OCI-M1 (cell line): ENCODE results near the gene GSTM5.
"Not testable (repeated sequence)": the region's sequence is repeated elsewhere in the genome, so short reads cannot be mapped to it uniquely, and the experiment has no call there.

Source experiments
- DNase-seq: peaks from one replicate; lab custom pipeline; 2025; lab: John Stamatoyannopoulos, UW

GSTM5 gene

DNA sequence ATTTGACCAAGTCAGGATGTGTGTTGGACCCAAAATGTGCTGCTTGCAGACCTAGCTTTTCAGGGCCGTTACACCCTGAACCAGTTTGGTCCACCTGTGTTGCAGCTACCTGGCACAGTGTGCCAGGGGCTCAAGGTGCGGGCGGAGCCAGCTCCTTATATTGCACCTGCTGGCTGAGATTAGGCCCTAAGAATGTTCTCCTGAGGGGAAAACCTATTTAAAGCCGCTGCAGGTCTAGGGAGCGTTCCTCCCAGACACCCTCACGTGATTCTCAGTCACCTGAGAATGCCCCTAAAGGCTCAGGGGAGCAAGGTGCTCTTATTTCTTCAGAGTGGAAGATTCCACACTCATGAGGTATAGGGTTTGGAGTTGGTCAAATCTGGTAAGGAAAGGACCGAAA is 16.8 kb downstream of the GSTM5 start:
- DNase-seq: no peak

DNA sequence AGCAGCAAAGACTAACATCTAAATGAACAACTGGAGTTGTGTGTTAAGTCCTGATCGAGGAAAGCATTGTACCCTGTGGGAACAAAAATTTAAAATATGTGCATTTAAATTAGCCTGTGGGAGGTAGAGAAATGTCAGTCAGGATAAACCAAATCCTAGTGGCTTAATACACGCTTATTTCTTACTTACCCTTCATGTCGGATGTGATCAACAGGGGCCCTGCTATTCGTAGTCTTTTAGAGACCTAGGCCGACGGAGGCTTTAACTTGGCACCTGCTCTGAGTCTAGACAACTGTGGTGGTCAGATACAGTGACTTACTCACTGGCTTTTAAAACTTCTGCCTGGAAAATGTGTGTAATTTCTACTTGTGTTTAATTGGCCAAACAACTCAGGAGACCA is 18.6 kb downstream of the GSTM5 start:
- no peak for DNase-seq

DNA sequence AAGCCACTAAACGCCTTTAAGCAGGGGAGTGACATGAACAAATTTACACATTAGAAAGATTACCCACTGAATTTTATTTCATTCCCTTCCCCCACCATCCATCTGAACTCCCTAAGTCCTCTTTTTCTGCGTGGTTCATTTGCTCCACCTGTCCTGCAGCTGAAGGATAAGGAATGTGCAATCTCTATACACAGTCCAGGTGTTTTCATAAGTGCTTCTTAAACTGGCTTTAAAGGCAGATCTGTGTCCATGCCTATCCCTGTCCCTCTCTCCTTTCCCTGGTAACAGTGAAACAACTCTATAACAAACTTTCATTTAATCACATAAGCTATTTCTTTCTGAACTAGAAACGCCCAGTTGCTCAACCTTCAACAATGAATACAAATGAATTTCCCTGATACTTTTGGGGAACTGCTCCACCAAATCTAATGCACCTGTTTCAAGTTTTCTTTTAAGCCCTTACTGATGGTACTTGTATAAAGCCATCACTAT is 20.4 kb downstream of the GSTM5 start:
- no peak for DNase-seq

DNA sequence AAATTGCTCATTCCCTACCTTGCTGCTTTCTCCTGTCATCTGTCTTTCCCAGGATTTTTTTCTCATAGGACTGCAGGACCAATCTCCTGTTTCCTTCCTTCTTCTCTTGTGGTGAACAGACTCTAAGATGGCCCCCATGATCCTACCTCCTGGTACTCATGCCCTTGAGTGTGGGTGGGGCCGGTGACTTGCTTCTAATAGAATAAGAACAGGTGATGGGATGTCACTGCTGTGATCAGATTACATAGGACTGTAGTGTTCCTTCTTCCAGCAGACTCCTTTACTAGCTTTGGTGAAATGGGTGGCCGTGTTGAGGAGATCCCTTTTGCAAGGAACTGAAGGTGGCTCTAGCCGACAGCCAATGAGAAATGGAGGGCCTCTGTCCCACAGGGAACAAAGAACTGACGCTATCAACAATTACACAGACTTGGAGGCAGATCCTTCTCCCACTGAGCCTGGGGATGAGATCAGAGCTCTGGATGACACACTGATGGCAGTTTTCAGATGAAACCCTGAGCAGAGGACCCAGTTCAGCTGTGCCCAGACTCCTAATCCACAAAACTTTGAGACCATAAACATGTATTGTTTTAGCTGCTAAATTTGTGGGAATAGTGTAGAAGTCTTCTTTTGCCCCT is 21.3 kb downstream of the GSTM5 start:
- DNase-seq: no peak

DNA sequence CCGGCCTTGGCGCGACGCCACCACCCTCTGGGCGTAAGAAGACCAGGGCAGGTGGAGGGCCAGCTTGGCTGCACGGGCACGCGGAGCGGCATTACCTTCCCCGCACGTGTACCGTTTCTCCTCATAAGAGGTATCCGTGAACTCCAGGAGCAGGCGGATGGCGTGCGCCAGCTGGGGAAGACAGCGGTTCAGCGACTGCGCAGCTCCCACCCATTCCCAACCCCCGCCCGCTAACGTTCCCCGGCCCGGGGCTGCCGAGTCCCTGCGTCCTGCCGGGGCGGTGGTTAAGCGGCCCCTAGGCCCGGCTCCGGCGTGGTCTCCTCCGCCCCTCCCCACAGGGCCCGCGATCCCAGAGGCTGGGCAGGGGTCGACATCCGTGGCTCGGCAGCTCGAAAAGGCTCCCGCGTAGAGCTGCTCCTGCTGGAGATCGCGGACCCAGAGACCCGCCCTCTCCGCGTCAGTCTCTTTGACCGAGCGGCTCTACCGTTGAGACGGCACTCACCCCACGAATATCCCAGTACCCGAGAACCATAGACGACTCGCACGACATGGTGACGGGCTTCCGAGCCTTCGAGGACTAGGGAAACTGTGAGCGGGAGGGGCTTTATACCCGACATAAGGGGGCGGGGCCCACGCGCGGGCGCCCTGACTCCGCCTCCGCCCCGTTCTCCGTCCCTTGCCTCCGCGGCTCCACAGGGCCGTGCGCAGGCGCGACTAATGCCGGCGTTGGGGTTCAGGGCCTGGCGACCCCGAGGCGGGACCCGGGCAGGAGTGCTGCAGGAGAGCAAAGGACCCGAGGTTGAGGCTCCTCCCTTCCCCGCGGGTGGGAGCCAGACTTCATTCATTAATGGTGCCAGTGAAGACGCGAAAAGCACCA is 27.9 kb downstream of the GSTM5 start:
- DNase-seq: no peak

DNA sequence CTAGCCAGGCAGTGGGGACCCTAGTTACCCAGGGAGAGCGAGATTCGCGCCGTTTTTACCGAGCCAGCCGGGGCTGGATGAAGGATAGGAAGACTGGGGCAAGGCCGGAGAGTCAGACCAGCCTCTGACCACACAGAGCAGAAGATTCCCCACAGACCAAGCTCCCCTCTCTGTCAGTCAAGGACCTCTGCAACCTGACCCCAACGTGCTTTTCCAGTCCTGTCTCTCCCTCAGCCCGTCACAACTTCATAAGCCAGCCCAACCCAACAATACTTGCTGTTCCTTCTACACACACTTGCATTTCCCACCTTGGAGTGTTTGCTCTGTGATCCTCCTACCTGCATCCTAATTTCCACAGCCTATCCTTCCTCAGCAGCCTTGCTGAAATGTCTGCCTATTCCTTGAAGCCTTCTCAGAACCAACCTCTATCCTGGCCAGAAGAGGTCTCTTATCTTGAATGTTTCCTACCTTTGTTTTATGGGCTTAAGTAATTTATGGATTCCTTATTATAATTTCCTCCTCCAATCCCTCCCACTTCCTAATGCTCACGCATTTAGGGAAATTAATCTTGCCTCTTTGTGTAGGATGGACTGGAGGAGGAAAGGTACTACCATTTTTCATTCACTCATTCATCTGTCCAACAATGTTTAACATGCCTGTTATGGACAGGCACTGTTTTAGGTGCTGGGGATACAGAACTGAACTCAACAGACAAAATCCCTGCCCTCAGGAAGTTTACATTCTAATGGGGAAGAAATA is 28.7 kb downstream of the GSTM5 start, which contains the start of gene GSTM3:
Gene GSTM3, minus strand, starts transcription at position 424 of the 759 bp plus-strand sequence. CDS start 751 bp downstream, outside the sequence.
- DNase-seq: no peak

DNA sequence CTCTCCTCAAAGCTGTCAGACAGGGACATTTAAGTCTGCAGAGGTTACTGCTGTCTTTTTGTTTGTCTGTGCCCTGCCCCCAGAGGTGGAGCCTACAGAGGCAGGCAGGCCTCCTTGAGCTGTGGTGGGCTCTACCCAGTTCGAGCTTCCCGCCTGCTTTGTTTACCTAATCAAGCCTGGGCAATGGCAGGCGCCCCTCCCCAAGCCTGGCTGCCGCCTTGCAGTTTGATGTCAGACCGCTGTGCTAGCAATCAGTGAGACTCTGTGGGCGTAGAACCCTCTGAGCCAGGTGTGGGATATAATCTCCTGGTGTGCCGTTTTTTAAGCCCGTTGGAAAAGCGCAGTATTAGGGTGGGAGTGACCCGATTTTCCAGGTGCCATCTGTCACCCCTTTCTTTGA is 36.3 kb downstream of the GSTM5 start:
- DNase-seq: not testable (repeated sequence)

DNA sequence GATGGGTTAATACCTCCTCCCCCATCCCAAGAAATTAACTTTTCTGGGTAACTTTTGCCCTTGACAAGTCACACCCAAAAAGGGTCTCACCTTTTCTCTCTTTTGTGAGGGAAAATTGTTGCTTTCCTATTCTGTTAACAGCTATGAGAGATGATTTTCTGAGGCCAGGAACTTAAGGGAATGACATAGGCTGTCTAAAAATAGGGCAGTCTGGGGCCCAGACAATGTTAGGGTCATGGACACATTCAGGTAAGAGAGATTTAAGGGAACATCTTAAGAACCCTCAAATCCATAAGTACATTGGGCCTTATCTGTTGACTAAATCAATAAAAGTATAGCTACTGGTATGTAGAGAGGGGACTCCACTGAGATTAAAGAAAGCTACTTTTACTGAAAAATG is 37.2 kb downstream of the GSTM5 start:
- DNase-seq: no peak

DNA sequence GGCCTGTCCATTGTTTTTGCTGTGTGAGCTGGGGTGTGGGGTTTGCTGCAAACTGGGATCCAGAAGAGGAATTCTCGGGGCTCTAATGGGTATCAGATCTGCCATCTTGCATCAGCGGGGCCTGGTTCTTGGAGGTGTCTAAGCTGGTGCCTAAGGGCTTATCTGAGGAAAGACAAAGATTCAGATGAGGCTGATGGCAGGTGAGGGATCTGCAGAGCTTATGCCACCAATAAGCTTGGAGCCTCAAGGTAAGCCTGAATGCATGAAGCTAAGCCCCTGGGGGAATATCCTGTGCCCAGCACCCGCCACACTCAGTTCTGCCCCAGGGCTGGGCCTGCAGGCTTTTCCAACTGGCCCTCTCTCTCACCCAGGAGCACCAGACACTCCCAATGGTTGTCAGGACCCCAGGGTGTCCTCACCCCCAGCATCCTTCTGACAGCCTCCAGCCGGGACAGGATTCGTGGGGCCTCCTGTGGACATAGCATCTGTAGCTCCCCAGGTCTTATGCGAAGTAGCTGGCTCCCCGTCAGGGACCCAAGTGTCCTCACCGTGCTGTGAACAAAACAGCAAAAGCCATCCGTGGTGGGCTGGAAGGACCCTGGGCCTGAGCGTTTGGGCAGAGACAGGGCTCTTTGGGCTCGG is 38.3 kb downstream of the GSTM5 start:
- DNase-seq: no peak

DNA sequence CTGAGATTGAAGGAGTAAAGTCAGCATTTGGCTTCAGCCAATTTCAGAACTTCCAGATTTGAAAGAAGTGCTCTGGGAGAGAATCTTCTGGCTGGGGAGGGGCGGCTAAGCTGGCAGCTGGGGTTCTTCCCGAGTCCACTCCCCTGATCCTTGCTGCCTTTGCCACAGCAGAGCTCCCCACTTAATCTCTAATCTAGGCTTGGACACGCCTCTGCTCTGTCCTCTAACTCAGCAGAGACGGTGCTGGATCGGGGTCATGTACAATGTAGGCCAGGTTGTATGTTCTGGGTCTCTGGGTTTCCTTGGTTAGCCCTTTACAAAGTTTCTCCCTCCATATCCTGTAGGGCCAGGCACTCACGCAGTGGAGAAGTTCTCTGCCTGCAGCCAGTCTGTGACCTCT is 38.9 kb downstream of the GSTM5 start:
- no peak for DNase-seq

DNA sequence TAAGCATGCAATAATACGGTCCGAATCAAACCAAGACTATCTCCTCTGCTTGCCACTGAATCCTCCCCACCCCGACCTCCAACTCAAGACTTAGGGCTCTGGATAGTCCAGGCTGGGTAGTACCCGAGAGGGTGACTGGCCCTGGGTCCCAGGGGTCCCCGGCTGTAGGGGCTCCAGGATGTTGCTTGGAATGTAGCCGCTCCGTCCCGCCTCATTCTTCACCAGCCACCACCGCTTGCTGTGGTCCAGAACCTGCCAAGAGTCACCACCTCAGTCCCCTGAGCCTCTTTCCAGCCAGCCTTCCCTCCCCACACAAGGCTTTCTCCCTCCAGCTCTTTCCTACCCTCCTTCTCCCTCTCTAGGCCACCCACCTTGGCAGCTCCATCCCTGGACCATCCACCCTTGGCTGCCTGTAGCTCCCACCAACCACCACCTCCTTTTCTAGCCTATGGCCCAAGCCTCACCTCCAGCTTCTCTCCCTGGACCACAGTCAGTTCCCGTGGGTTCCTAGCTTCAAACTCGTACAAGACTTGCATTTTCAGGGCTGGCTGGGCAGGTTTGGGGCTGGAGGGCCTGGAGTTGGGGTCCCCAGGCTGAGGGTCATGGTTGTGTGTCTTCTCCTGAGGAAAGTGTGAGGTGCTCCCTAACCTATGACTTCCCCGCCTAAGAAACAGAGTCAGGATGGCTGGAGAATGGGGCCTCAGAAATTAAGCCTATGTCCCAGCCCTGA is 39.6 kb downstream of the GSTM5 start:
- DNase-seq: no peak

DNA sequence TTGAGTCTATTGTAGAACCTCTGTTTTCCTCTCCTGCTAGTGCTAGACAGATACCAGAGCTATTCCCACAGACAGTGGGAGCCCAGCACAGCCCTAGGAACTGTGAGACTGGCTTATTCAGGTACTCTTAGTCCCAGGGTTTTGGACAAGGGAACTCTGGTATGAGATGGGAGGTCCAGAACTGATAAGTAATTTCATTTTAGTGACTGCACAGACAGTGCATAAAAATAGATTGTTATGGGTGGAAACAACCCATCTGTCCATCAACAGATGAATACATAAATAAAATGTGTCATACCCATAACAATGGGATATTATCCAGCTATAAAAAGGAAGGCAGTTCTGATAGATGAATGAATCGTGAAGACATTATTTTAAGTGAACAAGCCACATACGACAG is 42.7 kb downstream of the GSTM5 start:
- no peak for DNase-seq

DNA sequence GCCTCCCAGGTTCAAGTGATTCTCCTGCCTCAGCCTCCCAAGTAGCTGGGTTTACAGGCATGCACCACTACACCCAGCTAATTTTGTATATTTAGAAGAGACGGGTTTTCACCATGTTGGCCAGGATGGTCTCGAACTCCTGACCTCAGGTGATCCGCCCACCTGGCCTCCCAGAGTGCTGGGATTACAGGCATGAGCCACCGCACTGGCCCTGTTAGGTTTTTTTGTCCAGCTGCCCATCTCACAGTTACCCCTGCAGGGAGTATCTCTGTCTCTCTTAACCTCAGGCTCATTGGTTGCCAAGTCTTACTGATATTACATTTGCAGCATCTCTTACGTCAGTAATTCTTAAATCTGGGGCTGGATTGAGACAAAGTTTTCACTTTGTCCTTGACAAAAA is 44.3 kb downstream of the GSTM5 start:
- DNase-seq: not testable (repeated sequence)

DNA sequence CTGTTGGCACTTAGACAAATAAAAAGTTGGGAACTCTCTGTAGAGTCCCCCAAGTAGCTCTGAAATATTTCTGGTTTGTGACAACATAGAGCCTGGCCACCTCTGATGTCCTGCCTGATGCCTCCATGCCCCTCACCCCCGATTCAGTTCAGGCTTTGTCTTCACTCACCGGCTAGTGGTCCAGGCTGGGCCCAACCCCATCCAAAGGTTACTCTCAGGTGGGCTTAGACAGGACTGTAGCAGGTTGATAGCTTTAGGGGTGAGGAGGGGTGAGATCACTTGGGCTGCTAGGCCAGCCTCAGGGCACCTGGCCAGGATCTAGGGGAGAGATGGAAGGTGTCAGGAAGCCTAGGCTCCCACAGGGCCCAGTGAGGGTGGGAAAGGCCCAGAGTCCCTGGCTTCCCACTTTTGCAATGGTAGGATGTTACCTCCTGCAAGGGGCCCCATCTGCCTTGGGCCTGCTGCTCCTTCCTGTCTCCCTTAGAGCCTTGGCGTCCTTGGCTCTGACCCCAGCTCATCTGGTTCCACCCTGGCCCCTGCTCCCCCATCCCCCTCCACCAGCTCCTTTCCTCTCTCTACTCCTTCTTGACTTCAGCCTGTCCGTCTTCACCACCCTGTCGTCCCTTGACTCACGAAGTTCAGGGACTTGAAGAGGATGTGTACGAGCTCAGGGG is 44.9 kb downstream of the GSTM5 start:
- no peak for DNase-seq

DNA sequence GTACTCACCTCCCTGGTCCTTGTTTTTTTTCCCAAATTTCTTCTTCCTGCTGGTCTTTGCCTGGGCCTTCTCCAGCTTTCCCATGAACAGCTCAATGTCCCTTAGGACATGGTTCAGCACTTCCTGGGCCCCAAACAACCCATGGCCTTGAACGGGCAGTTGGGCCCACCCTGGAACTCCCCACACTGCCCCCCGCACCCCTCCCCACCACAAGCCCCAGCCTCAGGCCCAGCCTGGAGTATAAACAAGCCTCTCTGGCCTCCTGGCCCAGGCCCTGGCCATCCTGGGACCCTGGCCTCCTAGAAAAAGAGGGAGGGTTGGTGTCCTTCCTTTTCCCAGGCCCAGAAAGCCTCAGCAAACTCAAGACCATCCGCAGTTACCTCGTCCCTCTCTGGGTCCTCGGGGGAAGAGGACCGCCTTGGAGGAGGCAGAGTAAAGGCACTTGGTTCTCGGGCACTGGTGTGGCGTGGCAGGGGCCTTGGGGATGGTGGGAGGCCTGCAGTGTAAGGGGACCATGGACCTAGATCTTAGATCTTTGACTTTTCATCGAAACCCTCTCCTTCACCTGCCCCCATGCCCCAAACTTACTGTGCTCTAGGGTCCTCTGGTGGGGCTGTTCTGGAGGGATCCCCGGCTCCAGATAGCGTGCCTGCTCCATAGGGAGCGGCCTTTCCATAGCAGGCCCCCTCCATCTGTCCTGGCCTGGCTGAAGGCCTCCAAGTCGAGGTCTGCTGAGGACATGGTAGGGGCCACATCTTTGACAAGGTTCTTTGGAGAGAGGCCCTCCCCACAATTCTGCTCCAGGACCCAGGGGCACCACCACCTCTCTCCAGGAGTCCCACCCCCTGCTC is 46.1 kb downstream of the GSTM5 start:
- no peak for DNase-seq

DNA sequence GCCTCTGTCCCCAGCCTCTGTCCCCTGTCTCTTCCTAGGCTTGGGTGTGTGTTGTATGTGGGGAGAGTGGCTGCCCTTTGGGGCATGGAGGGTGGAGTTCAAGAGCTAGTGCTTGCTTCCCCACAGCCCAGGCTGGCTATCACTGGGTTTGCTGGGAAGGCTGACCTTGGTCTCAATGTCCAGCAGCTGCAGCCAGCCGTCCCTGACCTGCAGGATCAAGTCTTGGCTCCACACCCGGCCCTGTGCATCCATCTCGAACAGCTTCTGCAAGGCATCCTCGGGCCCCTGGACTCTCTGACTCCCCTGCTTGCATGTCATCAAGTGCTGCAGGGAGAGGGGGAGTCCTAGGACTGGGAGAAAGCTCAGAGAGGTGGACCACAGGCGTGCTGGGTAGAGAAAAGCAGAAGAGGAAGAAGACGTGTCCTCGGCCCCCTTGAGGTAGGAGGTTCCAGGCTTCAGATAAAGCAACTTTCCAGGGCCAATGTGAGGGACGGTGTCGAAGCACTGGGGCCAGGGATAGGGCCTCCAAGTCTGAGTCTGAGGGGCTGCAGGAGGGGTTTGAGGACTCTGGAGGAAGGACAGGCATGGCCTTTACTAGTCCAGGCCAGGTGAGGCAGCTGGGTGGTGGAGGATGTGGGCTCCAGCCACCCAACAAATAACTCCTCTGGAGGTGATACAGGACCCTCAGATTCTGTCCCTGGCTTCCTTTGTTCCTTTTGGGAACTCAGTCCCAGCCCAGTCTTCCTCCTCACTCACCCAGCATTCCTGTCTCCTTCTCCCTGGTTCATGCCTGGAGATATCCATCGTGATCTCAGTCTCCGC is 47.7 kb downstream of the GSTM5 start:
- no peak for DNase-seq

DNA sequence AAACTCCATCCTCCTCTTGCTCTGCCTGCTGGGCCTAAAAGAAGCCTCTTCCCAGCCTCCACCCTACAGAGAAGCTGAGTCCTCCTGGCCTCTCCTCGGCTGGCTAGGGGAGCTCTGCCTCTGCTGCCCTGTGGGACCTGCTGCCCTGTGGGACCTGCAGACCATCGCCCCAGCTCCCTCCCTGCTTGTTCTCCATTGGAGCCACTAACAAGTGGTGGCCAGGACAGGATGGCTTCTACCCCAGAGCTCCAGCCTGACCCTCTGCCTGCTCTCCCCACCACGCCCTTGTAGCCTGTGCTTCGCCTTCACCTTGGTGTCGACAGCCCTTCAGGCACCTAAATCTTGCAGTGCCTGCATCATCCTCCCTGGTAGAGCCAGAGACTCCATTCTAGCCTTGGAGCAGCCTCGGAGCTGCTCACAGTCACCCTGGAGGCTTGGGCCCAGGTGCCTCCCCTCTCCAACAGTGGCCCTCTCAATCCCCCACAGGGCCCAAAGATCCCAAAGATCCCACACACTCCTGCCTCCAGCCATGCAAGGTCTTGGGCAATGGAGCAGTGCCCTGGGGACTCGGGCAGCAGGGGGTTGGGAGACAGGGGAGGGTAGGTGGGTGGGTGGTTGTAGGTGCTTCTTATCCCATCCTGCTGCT is 48.7 kb downstream of the GSTM5 start:
- no peak for DNase-seq

DNA sequence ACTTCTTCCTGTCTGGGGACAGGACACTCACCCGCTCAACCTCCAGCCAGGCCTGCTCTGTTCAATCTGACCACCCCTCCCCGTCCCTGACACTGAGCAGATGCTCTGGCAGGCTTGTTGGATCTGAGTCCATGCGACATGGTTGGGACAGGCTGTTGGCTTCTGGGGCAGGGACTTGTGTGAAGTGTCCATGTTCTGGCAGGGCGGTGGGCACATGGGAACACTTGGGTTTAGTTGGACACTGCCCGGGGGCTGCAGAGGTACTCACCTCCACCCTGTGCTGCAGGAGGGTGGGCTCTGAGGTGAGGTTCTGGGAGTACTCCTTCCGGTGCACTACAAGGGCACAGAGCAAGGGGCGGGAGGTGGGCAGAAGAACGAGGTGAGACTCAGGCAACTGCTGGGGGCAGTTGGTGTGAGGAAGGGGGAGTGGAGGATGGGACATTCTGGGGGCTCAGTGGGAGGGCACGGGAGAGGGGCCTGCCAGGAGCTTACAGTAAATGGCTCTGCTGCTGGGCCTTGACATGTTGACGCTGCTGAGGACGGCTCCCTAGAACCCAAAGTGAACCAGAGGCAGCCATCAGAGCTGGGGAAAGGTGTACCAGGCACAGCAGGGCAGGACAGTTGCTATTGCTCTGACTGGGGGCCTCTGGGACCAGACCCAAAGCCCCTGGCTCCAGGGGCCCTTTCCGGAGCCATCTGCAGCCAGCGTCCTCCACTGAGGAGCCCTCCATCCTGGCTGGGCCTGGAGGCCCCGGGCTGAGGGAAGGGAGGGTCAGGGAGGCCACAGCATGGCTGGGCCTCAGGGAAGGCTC is 49.4 kb downstream of the GSTM5 start:
- no peak for DNase-seq
